Sigmoid colon (tissue), 7 donors: Measurements from ENCODE around the gene CD83. TPM values are rescaled to one million over a fixed set of nuclear protein-coding genes. Genes with fewer than 3 reads are reported as not detected.
A peak's percentile ranks its signal among the peaks of the same experiment; 100 is the strongest.

ENCODE experiments used
- DNase-seq: peaks from one replicate; pipeline ENCODE4 v3.0.0-alpha.2; 2019
- H3K27ac ChIP-seq, 4 donors: fragments of 200-600 bp; sonication (generic); one replicate each; pipeline ENCODE4 v1.5.1; 2016 to 2019; ENCODE audit warnings: mild to moderate bottlenecking in 1 of 4
- H3K27me3 ChIP-seq, 3 donors: fragments of 200-600 bp; sonication (generic); one replicate each; pipeline ENCODE4 v1.5.1; 2019; ENCODE audit warnings: mild to moderate bottlenecking in 1 of 3
- H3K36me3 ChIP-seq, 4 donors: fragments of 200-600 bp; sonication (generic); one replicate each; pipeline ENCODE4 v1.5.1; 2016 to 2019
- H3K4me1 ChIP-seq, 4 donors: fragments of 200-600 bp; sonication (generic); one replicate each; pipeline ENCODE4 v1.5.1; 2017 to 2019
- H3K4me3 ChIP-seq, 4 donors: fragments of 200-600 bp; sonication (generic); one replicate each; pipeline ENCODE4 v1.5.1; 2017 to 2019; ENCODE audit warnings: mild to moderate bottlenecking in 2 of 4, moderate library complexity in 1 of 4
- H3K9me3 ChIP-seq, 4 donors: fragments of 200-600 bp in 3 of 4; sonication (generic) in 3 of 4; one replicate each; pipeline versions ENCODE4 v1.5.1 to v1.6.1; 2013 to 2019
- CTCF ChIP-seq, 4 experiments: fragments of 450-650 bp in 3 of 4; fragments of 200-600 bp in 1 of 4; IDR thresholded peaks; one replicate each; pipeline ENCODE4 v1.5.1; 2016 to 2019; ENCODE audit warnings: antibody characterized with exemption in 4 of 4, mild to moderate bottlenecking in 3 of 4, moderate library complexity in 2 of 4
- EP300 ChIP-seq, 4 donors: sonication (generic); formaldehyde crosslinking; IDR thresholded peaks; one replicate each; pipeline ENCODE4 v1.6.1; 2017; ENCODE audit warnings: antibody characterized with exemption in 4 of 4
- POLR2A ChIP-seq, 2 donors: fragments of 450-650 bp; IDR thresholded peaks; one replicate each; pipeline ENCODE4 v1.6.1; 2016; ENCODE audit warnings: antibody characterized with exemption in 2 of 2, mild to moderate bottlenecking in 2 of 2, moderate library complexity in 2 of 2
- POLR2AphosphoS5 ChIP-seq, 4 donors: sonication (generic); formaldehyde crosslinking; IDR thresholded peaks; one replicate each; pipeline ENCODE4 v1.6.1; 2017; ENCODE audit warnings: antibody characterized with exemption in 4 of 4
- WGBS, 2 donors: extraction: QIAGEN DNeasy Blood & Tissue Kit; methylation state at CpG; one replicate each; pipeline ENCODE4 v1.1.7; 2013; 5-methylcytosine and 5-hydroxymethylcytosine counted together
- intact Hi-C: fragments of 100-400 bp; cut with DNase I; formaldehyde crosslinking; loops from one replicate; pipeline ENCODE4 v1.15.1; 2023
- polyA plus RNA-seq, 3 donors: library from polyadenylated mRNA; stranded (reverse); fragments of 200-250 nt; gene quantifications; one replicate each; pipeline ENCODE4 v1.2.3, GENCODE V29; 2013
- total RNA-seq, 4 donors: library from RNA; depleted of rRNA; stranded (reverse); fragments of >200 nt; gene quantifications; one replicate each; pipeline ENCODE4 v1.1.0, GENCODE V29; 2016
- donor health status: healthy with polysubstance abuse.
- donor health status: Bipolar disorder and iron deficiency.
- donor health status: healthy.

CD83 gene
- total and polyA plus RNA-seq, 7 donors = 0.60 to 16.0 (median 1.6) TPM

- Histone ChIP-seq H3K9me3 (no peaks in the 10 kb centered on the region), H3K27ac (peak overlapping the region in 2 of 4 donors; percentile 11 to 47), H3K36me3 (no peaks in the 10 kb centered on the region), H3K27me3 (no peaks in the 10 kb centered on the region), H3K4me1 (peaks cover 0 to 14% (median 11%) of the 10 kb centered on the region in 4 donors), H3K4me3 (no peak overlapping the region)
- DNase-seq = no peak
- intact Hi-C loops = loop anchor here (10.0 kb wide), 1 partner anchor 1371 kb away; no protein-coding TSS in a partner anchor
- 83 to 95% methylated on average over 6 of the region's 6 CpGs for WGBS, 2 donors
- TF ChIP-seq CTCF (IDR thresholded peaks at IDR 0.05) = no peak
- TF ChIP-seq POLR2A (IDR thresholded peaks at IDR 0.05) = no peak
- peak in 2 of 4 donors; percentile 8 to 61 for TF ChIP-seq POLR2AphosphoS5 (IDR thresholded peaks at IDR 0.05)
- peak in 2 of 4 donors; percentile 38 to 81 for TF ChIP-seq EP300 (IDR thresholded peaks at IDR 0.05)
These were observed 6.0 kb downstream of the CD83 start for GRCh38 chr6:14123386-14124111.

- TF ChIP-seq POLR2AphosphoS5 (IDR thresholded peaks at IDR 0.05) (no peak), EP300 (IDR thresholded peaks at IDR 0.05) (no peak), POLR2A (IDR thresholded peaks at IDR 0.05) (no peak), CTCF (IDR thresholded peaks at IDR 0.05) (no peak)
- Histone ChIP-seq H3K27ac (no peak overlapping the region), H3K4me1 (peaks cover 0 to 19% (median 15%) of the 10 kb centered on the region in 4 donors), H3K9me3 (no peaks in the 10 kb centered on the region), H3K27me3 (no peaks in the 10 kb centered on the region), H3K4me3 (no peak overlapping the region), H3K36me3 (no peaks in the 10 kb centered on the region)
- no peak for DNase-seq
- intact Hi-C loops = loop anchor here (5.0 to 10.0 kb wide), 2 partner anchors 1369 to 1497 kb away; no protein-coding TSS in a partner anchor
- 73 to 79% methylated on average over 3 of the region's 3 CpGs for WGBS, 2 donors
These were observed 7.8 kb downstream of the CD83 start for GRCh38 chr6:14125346-14125745.

- Histone ChIP-seq H3K9me3 (no peaks in the 10 kb centered on the region), H3K36me3 (no peaks in the 10 kb centered on the region), H3K27me3 (no peaks in the 10 kb centered on the region), H3K4me1 (peaks cover 0 to 19% (median 15%) of the 10 kb centered on the region in 4 donors), H3K4me3 (no peak overlapping the region), H3K27ac (no peak overlapping the region)
- intact Hi-C loops = loop anchor here (5.0 to 10.0 kb wide), 2 partner anchors 1369 to 1496 kb away; no protein-coding TSS in a partner anchor
- DNase-seq = no peak
- 84 to 93% methylated on average over 5 of the region's 5 CpGs for WGBS, 2 donors
- no peak for TF ChIP-seq POLR2A (IDR thresholded peaks at IDR 0.05)
- TF ChIP-seq CTCF (IDR thresholded peaks at IDR 0.05) = no peak
- no peak for TF ChIP-seq EP300 (IDR thresholded peaks at IDR 0.05)
- TF ChIP-seq POLR2AphosphoS5 (IDR thresholded peaks at IDR 0.05) = no peak
These were observed 8.6 kb downstream of the CD83 start for GRCh38 chr6:14126191-14126590.

GRCh38 chr6:14127611-14128010 lies 10.0 kb downstream of the CD83 start:
- Histone ChIP-seq H3K27ac (no peak overlapping the region), H3K4me1 (peaks cover 0 to 19% (median 15%) of the 10 kb centered on the region in 4 donors), H3K36me3 (no peaks in the 10 kb centered on the region), H3K27me3 (no peaks in the 10 kb centered on the region), H3K4me3 (no peak overlapping the region), H3K9me3 (no peaks in the 10 kb centered on the region)
- intact Hi-C loops = loop anchor here (5.0 to 10.0 kb wide), 2 partner anchors 1367 to 1495 kb away; no protein-coding TSS in a partner anchor
- no peak for DNase-seq
- TF ChIP-seq CTCF (IDR thresholded peaks at IDR 0.05) (no peak), POLR2A (IDR thresholded peaks at IDR 0.05) (no peak), POLR2AphosphoS5 (IDR thresholded peaks at IDR 0.05) (no peak), EP300 (IDR thresholded peaks at IDR 0.05) (no peak)
- 64% methylated on average over 3 of the region's 3 CpGs for WGBS, 2 donors
